ENCODE results near the gene EHMT2. TPM values are rescaled to one million over a fixed set of nuclear protein-coding genes. Genes with fewer than 3 reads are reported as not detected.

EHMT2 gene
- total and polyA plus RNA-seq, 2 donors (not counting 3 experiments of a cell fraction or from before 2014, with no cell fraction given): 53.3 to 54.3 TPM

- no peaks in the 10 kb centered on the region for H4K20me1 ChIP-seq (replicated peaks; ENCODE audit: control insufficient read depth, extremely low read depth, insufficient read depth, low read length)
- H3K9ac ChIP-seq (replicated peaks; ENCODE audit: extremely low read depth, insufficient read depth, low read length): no peak within 1 kb of the TSS
- dilution Hi-C loops (cut with MboI; ENCODE audit: extremely low pct_ligation_motif_present, low sequenced_read_pairs) (no loop called here), intact Hi-C loops (cut with micrococcal nuclease) (no loop called here)
- CTCF ChIA-PET: interaction anchor here (1.0 to 1.4 kb wide), 3 partner anchors 12 to 44 kb away, joined by 3 to 4 read pairs (median 3); partner anchors contain the start of gene ZBTB12
- DNase-seq (ENCODE audit: low read depth, low spot score) (peak; percentile 56), FAIRE-seq (peak; percentile 64)
- TF ChIP-seq POLR2AphosphoS5 (IDR thresholded peaks at IDR 0.05; ENCODE audit: insufficient read depth, low read depth, low read length) (no peak), CTCF (IDR thresholded peaks at IDR 0.05; ENCODE audit: extremely low read depth in 1 of 2, insufficient read depth in 1 of 2, low read depth in 1 of 2, low read length in 2 of 2) (no peak), FOS (IDR thresholded peaks at IDR 0.05; ENCODE audit: borderline replicate concordance, insufficient read depth, low read length) (no peak), EZH2 (IDR thresholded peaks at IDR 0.05; ENCODE audit: borderline replicate concordance, low read depth, low read length, severe bottlenecking) (no peak), MAX (IDR thresholded peaks at IDR 0.05; ENCODE audit: insufficient read depth, insufficient read length) (no peak), GATA2 (IDR thresholded peaks at IDR 0.05; ENCODE audit: insufficient read depth, insufficient read length, low read depth, low read length) (no peak), POLR2A (IDR thresholded peaks at IDR 0.05; ENCODE audit: low read depth, low read length) (no peak), MYC (IDR thresholded peaks at IDR 0.05; ENCODE audit: low read depth, low read length) (no peak), JUN (IDR thresholded peaks at IDR 0.05; ENCODE audit: borderline replicate concordance, insufficient read depth, insufficient read length, low read depth) (no peak)
- no peaks in the 10 kb centered on the region for H3K9me3 ChIP-seq (replicated peaks; ENCODE audit: control insufficient read depth, insufficient read depth, low read length)
- POLR2A ChIA-PET: interaction anchor here (0.6 kb wide), 2 partner anchors 38 to 164 kb away, joined by 9 to 11 read pairs; no protein-coding TSS in a partner anchor
- no peaks in the 10 kb centered on the region for H3K9me1 ChIP-seq (replicated peaks; ENCODE audit: control insufficient read depth, extremely low read depth, insufficient read depth, low read length)
- H3K4me1 ChIP-seq (ENCODE audit: control insufficient read depth, extremely low read depth, insufficient read depth, low read length): peaks cover 3% of the 10 kb centered on the region
- no TSS peak for BruUV-seq (replicated peaks)
- H3K4me3 ChIP-seq (replicated peaks in 1 of 3; ENCODE audit: insufficient read depth in 1 of 3, low read depth in 1 of 3, low read length in 3 of 3): no peak within 1 kb of the TSS
- H3K4me2 ChIP-seq (ENCODE audit: insufficient read depth, low read length): no peak within 1 kb of the TSS
- peak within 1 kb of the TSS; percentile 81 for H2AFZ ChIP-seq (ENCODE audit: low read depth, low read length)
- H3K79me2 ChIP-seq (ENCODE audit: control insufficient read depth, insufficient read depth, low read length): no peaks in the 10 kb centered on the region
- H3K36me3 ChIP-seq (ENCODE audit: control insufficient read depth in 2 of 2, extremely low read depth in 1 of 2, insufficient read depth in 2 of 2, low read length in 2 of 2): no peaks in the 10 kb centered on the region
- H3K27ac ChIP-seq (ENCODE audit: insufficient read depth, low read depth, low read length): no peak within 1 kb of the TSS
- H3K27me3 ChIP-seq (ENCODE audit: control insufficient read depth in 2 of 2, insufficient read depth in 2 of 2, low read length in 2 of 2): peaks cover 3 to 11% of the 10 kb centered on the region in 2 experiments
Observed at GRCh38 chr6:31945507-31946369, 48.2 kb upstream of the EHMT2 start, which contains the start of gene CFB. TSS of gene CFB (plus strand) at chr6:31946095. CDS start at chr6:31946222, 127 bp downstream.
